ENCODE measurements around the gene LIN28A. TPM values are rescaled to one million over a fixed set of nuclear protein-coding genes. Genes with fewer than 3 reads are reported as not detected.
"Not testable (repeated sequence)": the region's sequence is repeated elsewhere in the genome, so short reads cannot be mapped to it uniquely, and the experiment has no call there.

Gene LIN28A, protein sequence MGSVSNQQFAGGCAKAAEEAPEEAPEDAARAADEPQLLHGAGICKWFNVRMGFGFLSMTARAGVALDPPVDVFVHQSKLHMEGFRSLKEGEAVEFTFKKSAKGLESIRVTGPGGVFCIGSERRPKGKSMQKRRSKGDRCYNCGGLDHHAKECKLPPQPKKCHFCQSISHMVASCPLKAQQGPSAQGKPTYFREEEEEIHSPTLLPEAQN
- total RNA-seq, result not detected

DNA sequence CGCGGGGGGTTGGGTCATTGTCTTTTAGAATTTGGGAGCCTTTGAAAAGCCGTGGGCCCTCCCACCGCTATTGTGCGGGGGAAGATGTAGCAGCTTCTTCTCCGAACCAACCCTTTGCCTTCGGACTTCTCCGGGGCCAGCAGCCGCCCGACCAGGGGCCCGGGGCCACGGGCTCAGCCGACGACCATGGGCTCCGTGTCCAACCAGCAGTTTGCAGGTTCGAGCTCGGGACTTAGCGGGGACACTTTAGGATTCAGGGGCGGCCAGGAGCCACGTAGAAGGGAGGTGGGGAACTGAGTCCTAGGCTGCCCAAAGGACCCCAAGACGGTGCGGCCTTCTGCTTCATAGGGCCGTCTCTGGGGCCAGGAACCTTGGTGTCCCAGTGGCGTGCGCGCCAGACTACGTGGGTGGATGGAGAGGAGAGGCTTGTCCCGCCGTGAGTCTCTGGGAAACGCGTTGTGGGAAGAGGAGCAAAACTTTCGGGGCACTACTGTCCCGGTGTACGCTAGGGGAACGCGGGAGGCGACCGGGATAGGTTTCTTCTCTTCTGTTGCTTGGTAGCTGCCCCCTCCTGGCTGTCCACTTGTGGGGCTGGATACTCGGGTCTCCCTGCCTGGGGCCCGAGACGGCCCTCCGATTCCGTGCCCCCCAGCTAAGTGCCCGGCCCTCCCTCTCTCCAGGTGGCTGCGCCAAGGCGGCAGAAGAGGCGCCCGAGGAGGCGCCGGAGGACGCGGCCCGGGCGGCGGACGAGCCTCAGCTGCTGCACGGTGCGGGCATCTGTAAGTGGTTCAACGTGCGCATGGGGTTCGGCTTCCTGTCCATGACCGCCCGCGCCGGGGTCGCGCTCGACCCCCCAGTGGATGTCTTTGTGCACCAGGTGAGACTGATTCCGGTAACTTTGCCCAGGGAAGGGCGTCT lies at the start of gene LIN28A:
Gene LIN28A, plus strand, starts transcription at position 112 of the 918 bp plus-strand sequence. Its CDS starts 75 bp downstream, at position 187.
- no peak for DNase-seq (ENCODE audit: low spot score)

- no peak for DNase-seq (ENCODE audit: low spot score)
These were observed 49.0 kb upstream of the LIN28A start for GRCh38 chr1:26361605-26362122.

GRCh38 chr1:26362331-26362730 lies 48.3 kb upstream of the LIN28A start:
- no peak for DNase-seq (ENCODE audit: low spot score)

GRCh38 chr1:26363549-26364448 lies 46.8 kb upstream of the LIN28A start:
- DNase-seq (ENCODE audit: low spot score), result peak; percentile 85

DNA sequence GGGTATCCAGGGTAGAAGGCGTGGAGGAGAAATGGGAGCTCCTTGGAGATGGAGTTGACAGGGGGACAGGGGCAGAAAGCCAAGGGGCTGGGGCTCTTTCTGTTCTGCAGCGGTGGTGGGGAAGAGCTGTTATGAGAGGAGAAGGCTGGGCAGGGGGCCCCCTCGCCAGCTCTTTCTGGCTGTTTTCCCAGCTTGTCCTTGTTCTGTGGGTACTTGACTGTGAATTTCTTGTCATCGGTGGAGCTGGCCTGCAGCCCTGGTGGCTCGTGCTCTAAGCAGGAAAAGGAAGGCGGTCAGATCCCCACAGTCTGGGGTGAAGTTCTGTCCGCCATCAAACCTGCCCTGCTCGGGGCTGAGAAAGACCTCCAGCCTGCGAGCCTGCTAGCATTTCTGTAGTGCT lies 45.7 kb upstream of the LIN28A start:
- no peak for DNase-seq (ENCODE audit: low spot score)

- DNase-seq (ENCODE audit: low spot score), result no peak
These were observed 43.2 kb upstream of the LIN28A start for GRCh38 chr1:26367441-26367840.

- DNase-seq (ENCODE audit: low spot score), result no peak
These were observed 42.6 kb upstream of the LIN28A start for GRCh38 chr1:26368006-26368405.

DNA sequence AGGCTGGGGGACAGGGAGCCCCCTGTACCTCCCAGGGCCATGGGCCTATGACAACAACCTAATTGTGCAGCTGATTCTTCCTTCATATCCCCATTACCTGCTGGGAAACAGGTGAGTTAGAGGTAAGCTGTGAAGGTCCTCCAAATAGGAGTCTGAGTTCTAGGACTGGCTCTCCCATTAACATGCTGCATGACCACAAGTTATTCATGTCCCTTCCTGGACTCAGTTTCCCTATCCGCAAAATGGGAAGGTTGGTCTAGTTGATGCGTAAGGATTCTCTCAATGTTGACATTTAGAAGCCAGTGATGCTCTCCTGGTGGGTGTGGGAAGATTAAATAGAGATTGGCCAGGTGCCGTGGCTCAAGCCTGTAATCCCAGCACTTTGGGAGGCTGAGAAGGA lies 42.1 kb upstream of the LIN28A start:
- DNase-seq (ENCODE audit: low spot score), result no peak

GRCh38 chr1:26370591-26371382 lies 39.8 kb upstream of the LIN28A start:
- no peak for DNase-seq (ENCODE audit: low spot score)

DNA sequence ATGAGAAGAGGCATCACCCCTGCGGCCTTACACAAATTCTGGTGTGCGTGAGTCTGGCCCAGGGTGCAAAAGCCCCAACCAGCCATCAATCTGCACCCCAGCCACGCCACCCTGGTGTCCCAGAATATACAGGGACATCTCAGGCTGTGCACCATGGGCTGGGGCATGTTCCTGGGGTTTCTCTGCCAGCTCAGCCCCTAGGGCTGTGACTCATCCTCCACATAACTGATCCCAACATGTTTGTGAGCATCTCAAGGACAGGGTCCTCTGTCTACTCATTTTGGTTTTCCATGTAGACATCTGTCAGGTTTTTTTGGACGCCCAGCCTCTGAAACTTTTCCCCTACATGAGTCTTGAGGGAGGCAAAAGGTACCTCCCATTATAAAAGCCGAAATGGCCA lies 38.6 kb upstream of the LIN28A start:
- no peak for DNase-seq (ENCODE audit: low spot score)

DNA sequence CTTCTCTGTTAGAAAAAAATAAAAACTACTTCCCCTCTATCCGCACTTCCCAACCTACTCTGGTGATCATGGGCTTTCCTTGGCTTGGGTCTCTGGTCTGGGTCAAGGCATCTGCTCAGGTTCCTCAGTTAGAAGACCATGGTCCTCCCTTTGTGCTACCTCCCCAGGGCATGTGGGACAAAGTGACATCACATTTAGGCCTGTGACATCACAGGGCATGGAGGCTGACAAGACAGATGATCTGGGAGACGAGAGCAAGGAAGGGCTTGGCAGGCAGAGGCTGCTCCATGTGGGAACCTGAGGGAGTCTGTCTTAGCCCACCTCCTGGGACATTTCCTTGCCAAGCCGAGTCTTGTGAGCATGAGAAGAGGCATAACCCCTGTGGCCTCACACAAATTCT lies 38.0 kb upstream of the LIN28A start, which contains the start of gene ZNF683:
Gene ZNF683, minus strand, starts transcription at position 140 of the 400 bp plus-strand sequence. CDS start 4,179 bp downstream, outside the sequence.
- not testable (repeated sequence) for DNase-seq (ENCODE audit: low spot score)

DNA sequence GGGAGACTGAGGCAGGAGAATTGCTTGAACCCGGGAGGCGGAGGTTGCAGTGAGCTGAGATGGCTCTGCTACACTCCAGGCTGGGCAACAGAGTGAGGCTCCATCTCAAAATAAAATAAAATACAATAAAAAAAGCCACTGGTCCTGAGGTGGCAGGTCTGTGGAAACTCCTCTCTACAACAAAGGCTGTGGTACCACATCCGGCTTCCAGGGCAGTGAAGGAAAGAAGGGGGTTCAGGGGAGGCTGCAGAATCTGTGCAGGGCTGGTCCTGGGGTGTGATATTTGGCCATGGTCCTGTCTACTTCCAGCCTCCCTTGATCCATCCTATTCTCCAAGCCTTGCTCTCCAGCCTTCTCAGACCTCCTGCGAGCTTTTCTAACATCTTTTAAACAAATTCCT lies 37.3 kb upstream of the LIN28A start:
- DNase-seq (ENCODE audit: low spot score), result no peak

GRCh38 chr1:26373789-26374188 lies 36.8 kb upstream of the LIN28A start:
- no peak for DNase-seq (ENCODE audit: low spot score)

- not testable (repeated sequence) for DNase-seq (ENCODE audit: low spot score)
These were observed 36.3 kb upstream of the LIN28A start for GRCh38 chr1:26374361-26374760.

DNA sequence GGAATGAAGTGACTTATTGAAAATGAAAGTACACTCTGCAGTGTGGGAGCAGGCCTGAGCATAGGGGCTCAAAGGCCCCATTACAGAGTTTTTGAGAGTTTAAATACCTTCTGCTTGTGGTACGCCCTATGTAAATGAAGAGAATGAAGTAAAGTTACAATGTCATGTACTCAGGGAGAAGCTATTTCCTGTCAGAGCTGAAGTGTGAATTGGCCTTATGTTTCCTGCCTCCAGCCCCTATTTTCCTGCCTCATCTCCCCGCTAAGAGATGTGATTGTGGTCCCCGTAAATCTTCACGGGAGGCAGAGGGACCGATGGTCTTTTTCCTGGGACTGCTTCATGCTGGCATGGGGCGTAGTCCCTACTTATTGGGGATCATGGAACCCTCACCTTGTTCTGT lies 35.5 kb upstream of the LIN28A start:
- no peak for DNase-seq (ENCODE audit: low spot score)

GRCh38 chr1:26376050-26376449 lies 34.6 kb upstream of the LIN28A start:
- DNase-seq (ENCODE audit: low spot score), result no peak

DNA sequence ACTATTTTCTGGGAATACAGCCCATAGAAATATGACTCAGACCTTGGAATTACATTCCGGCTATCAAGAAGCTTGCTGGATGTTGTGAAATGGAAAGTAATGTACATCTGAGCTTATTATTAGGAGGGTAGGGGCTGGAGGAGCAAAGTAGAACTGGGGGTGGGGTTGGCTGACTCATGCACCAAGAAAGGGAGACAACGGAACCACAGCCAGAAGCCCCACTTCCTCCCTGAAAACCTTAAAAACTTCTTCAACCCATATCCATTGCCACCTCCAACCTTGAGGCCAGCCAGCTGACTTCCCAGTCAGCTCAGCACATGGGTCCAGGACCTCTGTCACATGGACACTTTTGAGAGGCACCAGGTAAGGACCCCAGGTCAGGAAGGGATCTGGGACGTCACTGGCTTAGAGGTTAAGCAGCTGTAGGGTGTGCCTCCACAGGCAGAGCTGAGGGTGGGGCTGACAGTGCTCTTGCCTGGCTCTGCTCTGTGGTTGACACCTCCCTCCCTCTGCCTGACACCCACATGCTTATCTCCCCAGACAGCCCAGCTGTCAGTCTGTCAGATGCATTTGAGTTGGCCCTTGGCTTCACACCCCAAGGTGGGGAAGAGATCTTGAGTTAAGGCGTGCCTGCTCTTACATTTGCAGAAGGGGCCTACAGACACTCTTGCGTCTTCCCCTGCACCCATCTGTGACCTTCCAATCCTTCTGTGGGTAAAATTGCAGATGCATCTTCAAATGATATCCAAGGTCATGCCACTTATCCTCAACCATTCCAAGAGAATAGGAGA lies 32.3 kb upstream of the LIN28A start:
- no peak for DNase-seq (ENCODE audit: low spot score)

GRCh38 chr1:26378879-26379251 lies 31.8 kb upstream of the LIN28A start:
- DNase-seq (ENCODE audit: low spot score), result no peak

DNA sequence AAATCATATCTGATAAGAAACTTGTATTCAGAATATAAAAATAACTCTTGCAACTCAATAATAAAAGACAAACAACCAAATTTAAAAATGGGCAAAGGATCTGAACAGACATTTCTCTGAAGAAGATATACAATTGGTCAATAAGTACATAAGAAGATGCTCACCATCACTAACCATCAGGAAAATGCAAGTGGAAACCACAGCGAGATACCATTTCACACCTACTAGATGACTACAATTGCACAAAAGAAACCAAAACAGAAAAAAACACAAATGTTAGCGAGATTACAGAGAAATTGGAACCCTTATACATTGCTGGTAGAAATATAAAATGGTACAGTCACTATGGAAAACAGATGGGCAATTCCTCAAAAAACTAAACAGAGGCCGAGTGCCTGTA lies 26.5 kb upstream of the LIN28A start:
- DNase-seq (ENCODE audit: low spot score), result no peak

DNA sequence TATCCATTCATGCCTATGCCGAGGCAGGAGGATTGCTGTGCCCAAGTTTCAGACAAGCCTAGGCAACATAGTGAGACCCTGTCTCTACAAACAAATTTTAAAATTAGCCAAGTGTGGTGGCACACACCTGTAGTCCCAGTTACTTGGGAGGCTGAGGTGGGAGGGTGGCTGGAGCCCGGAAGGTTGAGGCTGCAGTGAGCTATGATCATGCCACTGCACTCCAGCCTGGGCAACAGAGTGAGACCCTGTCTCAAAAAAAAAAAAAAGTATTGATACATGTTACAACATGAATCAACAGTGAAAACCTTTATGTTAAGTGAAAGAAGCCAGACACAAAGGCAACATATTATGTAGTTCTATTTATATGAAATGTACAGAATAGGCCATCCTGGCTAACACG lies 25.6 kb upstream of the LIN28A start:
- DNase-seq (ENCODE audit: low spot score), result not testable (repeated sequence)
